Right lobe of liver (tissue), 5 donors: ENCODE measurements around the gene RPL35A. TPM values are rescaled to one million over a fixed set of nuclear protein-coding genes. Genes with fewer than 3 reads are reported as not detected.

Source experiments
- small RNA-seq, 2 experiments: library from RNA; depleted of rRNA; stranded (forward); fragments of <200 nt; gene quantifications; one replicate each; pipeline ENCODE3, GENCODE V24; 2016
- total RNA-seq, 6 experiments: library from RNA; depleted of rRNA in 2 of 6; stranded (reverse); fragments of >200 nt in 2 of 6; fragmentation: NEBNext Ultra II Directional in 3 of 6; extraction: Animal tissue kit (Norgen Biotek cat#: 25700) in 3 of 6; gene quantifications; one replicate each; pipeline versions ENCODE4 v1.1.0 to v1.2.4, GENCODE V29; 2016 to 2023
- donor health status: DM: no; HTN: no; CAD: no.
- donor health status: DM: no; HTN: no; CAD: no.
- donor health status: DM: no; HTN: yes; CAD: no.
- donor health status: DM: no; HTN: yes; CAD: no.

The RPL35A gene
- total RNA-seq, 6 experiments from 2014 or later: 234 to 275 (median 255) TPM

Small RNA genes within 50 kb of the gene (small RNA-seq; reads per million reads assigned to genes)
- 0 reads per million in 2 experiments for gene RNU6-621P

Other genes starting within 250 kb of the RPL35A start
- 10 to 100 TPM in 2 of 6 experiments, 1 to 10 TPM in 4; 6.4 to 19.4 (median 7.7) TPM for gene RUBCN, start 213.3 kb upstream of the RPL35A start, total RNA-seq
- 10 to 100 TPM; 20.2 to 33.4 (median 23.9) TPM for gene FYTTD1, start 200.3 kb upstream of the RPL35A start, total RNA-seq
- gene LRCH3, start 158.9 kb upstream of the RPL35A start, total RNA-seq: 10 to 100 TPM; 18.8 to 24.2 (median 21.8) TPM
- gene LMLN, start 10.0 kb downstream of the RPL35A start, total RNA-seq: 1 to 10 TPM; 1.5 to 3.2 (median 2.4) TPM